D341Med (cell line): Measurements from ENCODE around the gene MECP2.

Experiments
- DNase-seq: peaks from one replicate; pipeline ENCODE4 v3.0.0; 2012; ENCODE audit warnings: low spot score

The MECP2 gene

GRCh38 chrX:154115750-154116149, 18.2 kb upstream of the MECP2 start:
- no peak for DNase-seq

- DNase-seq = no peak
These were observed 17.6 kb upstream of the MECP2 start for GRCh38 chrX:154115071-154115470.

- no peak for DNase-seq
These were observed 17.1 kb upstream of the MECP2 start for GRCh38 chrX:154114652-154115051.

- no peak for DNase-seq
These were observed 16.2 kb upstream of the MECP2 start for GRCh38 chrX:154113729-154114128.

GRCh38 chrX:154098551-154098950, 1.0 kb upstream of the MECP2 start:
- DNase-seq = no peak

- peak; percentile 89 for DNase-seq
These were observed 421 bp downstream of the MECP2 start for GRCh38 chrX:154097003-154097588.

GRCh38 chrX:154096140-154097002, 1.1 kb downstream of the MECP2 start:
- DNase-seq = peak; percentile 34

- no peak for DNase-seq
These were observed 2.7 kb downstream of the MECP2 start for GRCh38 chrX:154094833-154095232.

- DNase-seq = no peak
These were observed 3.6 kb downstream of the MECP2 start for GRCh38 chrX:154093965-154094364.

- DNase-seq = no peak
These were observed 5.1 kb downstream of the MECP2 start for GRCh38 chrX:154092371-154092770.

GRCh38 chrX:154091678-154092077, 5.8 kb downstream of the MECP2 start:
- DNase-seq = no peak

- no peak for DNase-seq
These were observed 6.8 kb downstream of the MECP2 start for GRCh38 chrX:154090731-154091130.

- no peak for DNase-seq
These were observed 12.8 kb downstream of the MECP2 start for GRCh38 chrX:154084449-154085300.

GRCh38 chrX:154083126-154083517, 14.4 kb downstream of the MECP2 start:
- DNase-seq = no peak

GRCh38 chrX:154082396-154083125, 15.0 kb downstream of the MECP2 start:
- DNase-seq = no peak

- DNase-seq = no peak
These were observed 20.4 kb downstream of the MECP2 start for GRCh38 chrX:154077101-154077500.

GRCh38 chrX:154074199-154074598, 23.3 kb downstream of the MECP2 start:
- DNase-seq = no peak

- DNase-seq = no peak
These were observed 25.3 kb downstream of the MECP2 start for GRCh38 chrX:154072192-154072591.

- no peak for DNase-seq
These were observed 29.0 kb downstream of the MECP2 start for GRCh38 chrX:154068560-154068959.

GRCh38 chrX:154064637-154065435, 32.7 kb downstream of the MECP2 start:
- no peak for DNase-seq

GRCh38 chrX:154063234-154063633, 34.3 kb downstream of the MECP2 start:
- peak; percentile 52 for DNase-seq
